Stimulated activated CD4-positive, alpha-beta T cell treated with anti-CD3 and anti-CD28 coated beads, Interleukin-1b, Interleukin-23, amount 100 ng/mL, for 24 hours (primary cell): ENCODE results near the gene ARAP1.

Experiments
- DNase-seq, 4 experiments: peaks; one replicate each; pipeline ENCODE4 v3.0.0-alpha.2; 2020; ENCODE audit warnings: low read depth in 4 of 4, low spot score in 1 of 4

ARAP1 gene

GRCh38 chr11:72744474-72744873, 7.7 kb downstream of the ARAP1 start:
- no peak for DNase-seq

- DNase-seq = no peak
Observed at GRCh38 chr11:72743321-72744221, 8.6 kb downstream of the ARAP1 start.

GRCh38 chr11:72742513-72743320, 9.5 kb downstream of the ARAP1 start:
- DNase-seq = no peak

GRCh38 chr11:72741849-72742512, 10.2 kb downstream of the ARAP1 start:
- DNase-seq = no peak

GRCh38 chr11:72741429-72741833, 10.8 kb downstream of the ARAP1 start:
- no peak for DNase-seq

DNA sequence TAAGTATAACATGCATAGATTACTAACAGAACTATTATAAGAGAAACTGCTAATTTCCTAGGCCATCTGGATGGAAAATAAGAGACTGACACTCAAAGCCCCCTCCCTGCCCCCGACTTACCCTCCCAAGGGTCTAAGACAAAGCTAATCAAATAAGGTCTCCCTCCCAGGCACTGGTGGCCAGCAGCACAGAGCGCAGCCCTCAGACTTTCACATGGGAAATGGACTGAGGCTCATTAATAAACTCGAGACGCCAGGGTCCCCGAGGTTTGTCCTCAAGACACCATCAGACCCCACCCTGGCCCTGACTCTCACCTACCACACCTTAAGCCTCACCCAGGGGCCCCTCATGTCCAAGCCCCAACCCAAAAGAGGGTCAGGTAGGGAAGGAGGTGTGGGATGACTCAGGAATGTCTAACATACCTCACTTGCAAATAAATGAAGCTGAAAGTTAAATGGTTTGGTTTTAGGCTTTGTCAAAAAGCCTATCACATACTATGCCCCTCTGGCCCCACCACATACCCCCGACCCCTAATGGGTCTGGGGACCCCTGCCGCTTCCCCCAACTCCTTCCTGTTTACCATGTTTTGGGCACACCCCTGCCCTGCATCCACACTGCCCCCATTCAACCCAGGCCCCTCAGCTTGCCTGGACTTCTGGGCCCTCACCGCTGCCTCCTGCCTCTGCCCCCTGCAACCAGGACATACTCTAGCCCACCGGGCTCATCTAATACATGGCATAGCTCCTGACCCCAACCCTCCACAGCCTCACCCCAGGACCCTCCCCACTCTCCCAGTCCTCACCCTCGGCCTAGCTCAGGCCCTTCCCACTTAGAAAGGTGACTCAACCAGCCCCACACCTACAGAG, 11.4 kb downstream of the ARAP1 start:
- no peak for DNase-seq

DNA sequence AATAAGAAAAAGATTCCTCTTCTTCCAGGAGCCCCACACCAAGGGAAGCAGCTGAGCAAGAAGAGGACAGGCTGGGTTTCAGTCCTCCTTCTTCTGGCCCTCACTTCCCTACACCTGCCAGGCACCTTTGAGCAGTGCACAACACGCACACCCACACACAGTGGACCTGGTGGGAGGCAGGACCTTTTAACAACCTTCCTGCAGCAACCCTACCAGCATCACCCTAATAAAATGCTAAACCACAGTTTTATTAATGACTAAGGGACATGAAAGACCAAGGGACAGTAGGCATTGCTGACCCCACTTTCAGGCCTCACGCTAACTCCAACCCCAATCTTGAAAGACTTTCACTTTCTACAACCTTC, 12.2 kb downstream of the ARAP1 start:
- DNase-seq = no peak

GRCh38 chr11:72739240-72740059, 12.8 kb downstream of the ARAP1 start:
- no peak for DNase-seq

DNA sequence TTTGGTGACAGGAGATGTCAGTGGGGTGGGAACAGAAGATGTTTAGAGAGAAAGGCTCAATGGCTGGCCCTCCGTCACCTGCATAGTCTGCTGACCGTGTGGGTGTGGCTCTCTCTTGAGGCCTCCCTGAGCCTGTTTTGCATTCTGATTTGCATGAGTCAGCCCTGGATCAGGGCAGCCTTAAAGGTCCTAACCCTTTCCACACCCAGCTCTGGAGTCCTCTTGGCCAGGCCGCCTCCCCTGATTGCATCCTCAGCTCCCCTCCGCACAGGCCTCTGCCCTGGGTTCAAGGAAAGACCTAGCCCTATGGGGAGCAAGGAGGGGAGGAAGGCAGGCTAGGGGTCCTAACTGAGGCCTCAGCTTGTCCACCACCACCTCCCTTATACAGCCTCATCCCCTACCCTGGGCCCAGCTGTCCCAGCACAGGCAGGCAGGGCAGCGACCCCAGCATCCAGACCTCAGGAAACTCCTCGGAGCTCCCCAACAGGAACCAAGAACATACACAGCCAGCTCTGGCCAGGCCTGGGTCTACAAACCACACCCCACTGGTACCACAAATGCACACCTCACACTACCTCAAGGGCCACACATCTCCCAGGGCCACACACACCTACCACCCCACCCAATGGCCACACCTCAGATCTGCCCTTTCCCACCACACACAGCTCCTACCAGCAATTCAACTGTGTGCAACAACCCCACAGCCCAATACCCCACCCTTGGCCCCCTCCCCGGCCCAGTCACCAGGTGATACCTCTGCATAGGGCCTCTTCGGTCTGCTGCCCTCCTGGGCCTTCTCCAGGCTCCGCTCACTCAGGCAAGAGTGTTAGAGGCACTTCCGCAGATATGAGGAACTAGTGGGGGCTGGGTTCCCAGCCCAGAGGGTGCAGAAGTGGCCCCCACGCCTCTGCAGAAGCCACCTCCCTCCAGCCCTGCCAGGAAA, 13.7 kb downstream of the ARAP1 start:
- DNase-seq = no peak

DNA sequence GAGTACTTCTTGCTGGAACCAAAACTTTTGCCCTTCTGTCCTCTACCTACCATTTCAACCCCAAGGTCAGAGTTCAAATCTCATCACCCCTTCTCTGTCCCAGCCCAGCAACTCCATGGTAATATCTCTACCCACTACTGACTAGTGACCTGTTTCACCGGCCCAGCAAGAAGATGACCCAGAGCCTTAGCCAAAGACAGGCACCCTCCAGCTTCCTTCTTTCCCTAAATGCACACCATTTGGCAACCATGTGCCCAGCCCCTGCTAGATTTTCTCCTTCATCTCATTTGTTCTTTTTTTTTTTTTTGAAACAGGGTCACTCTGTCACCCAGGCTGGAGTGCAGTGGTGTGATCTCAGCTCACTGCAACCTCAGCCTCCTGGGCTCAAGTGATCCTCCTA, 14.9 kb downstream of the ARAP1 start:
- DNase-seq = no peak

GRCh38 chr11:72736452-72737069, 15.6 kb downstream of the ARAP1 start:
- peak in 2 of 4 experiments; percentile 31 to 48 for DNase-seq

DNA sequence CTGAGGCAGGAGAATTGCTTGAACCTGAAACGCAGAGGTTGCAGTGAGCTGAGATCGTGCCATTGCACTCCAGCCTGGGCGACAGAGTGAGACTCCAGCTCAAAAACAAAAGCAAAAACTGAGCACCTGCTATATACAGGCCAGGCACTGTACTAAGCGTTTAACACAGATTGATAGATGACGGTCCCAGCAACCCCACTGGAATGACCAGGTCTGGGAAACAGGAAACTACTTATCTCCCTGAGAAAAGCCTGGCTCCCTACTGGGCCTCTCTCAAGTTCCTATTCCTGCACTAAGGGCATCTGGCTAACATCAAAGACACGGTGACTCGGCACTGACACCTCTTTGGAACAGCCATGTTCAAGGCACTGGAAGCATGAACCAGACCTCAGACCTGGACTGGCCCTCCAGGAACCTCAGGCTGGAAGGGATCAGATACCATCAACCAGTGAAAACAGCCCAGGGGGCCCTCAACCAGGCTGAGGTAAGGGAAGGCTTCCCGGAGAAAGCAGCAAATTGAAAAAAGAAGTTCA, 16.6 kb downstream of the ARAP1 start:
- no peak for DNase-seq

GRCh38 chr11:72732329-72732728, 19.9 kb downstream of the ARAP1 start:
- no peak for DNase-seq

GRCh38 chr11:72730737-72731136, 21.5 kb downstream of the ARAP1 start:
- no peak for DNase-seq

- no peak for DNase-seq
Observed at GRCh38 chr11:72730243-72730642, 22.0 kb downstream of the ARAP1 start.

DNA sequence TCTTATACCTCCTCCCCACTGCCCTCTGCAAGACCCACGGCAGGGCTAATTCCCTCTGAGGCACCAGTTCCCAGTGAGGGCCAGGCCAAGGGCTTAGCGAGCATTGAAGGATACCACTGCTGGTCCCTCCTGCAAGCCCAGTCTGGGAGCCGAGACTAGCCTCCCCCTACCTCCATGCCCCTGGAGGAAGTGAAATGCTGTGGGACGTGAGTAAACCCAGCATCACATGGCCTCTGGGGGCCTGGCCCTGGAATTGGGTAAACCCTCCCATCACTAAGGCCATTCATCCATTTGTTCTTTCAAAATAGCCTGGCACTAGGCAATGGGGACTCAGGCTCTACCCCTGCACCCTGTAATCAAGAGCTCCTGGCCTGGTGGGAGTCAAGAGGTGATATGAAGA, 24.7 kb downstream of the ARAP1 start:
- DNase-seq = no peak

GRCh38 chr11:72726266-72727220, 25.7 kb downstream of the ARAP1 start:
- DNase-seq = no peak
